GM19463 (cell line): ENCODE measurements around the gene CRISPLD2.

Experiments
- ATAC-seq: cut with Tn5 transposase; IDR thresholded peaks from one replicate; pipeline ENCODE4 v1.9.1; 2021; ENCODE audit warnings: mild to moderate bottlenecking, moderate library complexity; ENCODE audit not compliant: unreplicated experiment

The CRISPLD2 gene

GRCh38 chr16:84819644-84820304 lies at the start of gene CRISPLD2:
Gene CRISPLD2, plus strand, starts transcription at chr16:84819985. Its CDS starts 18,511 bp downstream, at chr16:84838496.
- peak; percentile 75 for ATAC-seq

- ATAC-seq: no peak
Observed at GRCh38 chr16:84773312-84773711, 46.5 kb upstream of the CRISPLD2 start.

- ATAC-seq: no peak
Observed at GRCh38 chr16:84774810-84775209, 45.0 kb upstream of the CRISPLD2 start.

- no peak for ATAC-seq
Observed at GRCh38 chr16:84775262-84775810, 44.4 kb upstream of the CRISPLD2 start.

GRCh38 chr16:84777435-84777834 lies 42.4 kb upstream of the CRISPLD2 start:
- ATAC-seq: no peak

GRCh38 chr16:84778720-84779119 lies 41.1 kb upstream of the CRISPLD2 start:
- ATAC-seq: no peak

- no peak for ATAC-seq
Observed at GRCh38 chr16:84780063-84780462, 39.7 kb upstream of the CRISPLD2 start.

GRCh38 chr16:84780544-84781376 lies 39.0 kb upstream of the CRISPLD2 start:
- no peak for ATAC-seq

- no peak for ATAC-seq
Observed at GRCh38 chr16:84782846-84783245, 36.9 kb upstream of the CRISPLD2 start.

- no peak for ATAC-seq
Observed at GRCh38 chr16:84785843-84786581, 33.8 kb upstream of the CRISPLD2 start.

- ATAC-seq: no peak
Observed at GRCh38 chr16:84786605-84787262, 33.1 kb upstream of the CRISPLD2 start.

GRCh38 chr16:84787263-84787622 lies 32.5 kb upstream of the CRISPLD2 start:
- no peak for ATAC-seq

GRCh38 chr16:84788920-84789391 lies 30.8 kb upstream of the CRISPLD2 start:
- ATAC-seq: no peak

GRCh38 chr16:84789431-84789830 lies 30.4 kb upstream of the CRISPLD2 start:
- no peak for ATAC-seq

- ATAC-seq: no peak
Observed at GRCh38 chr16:84790301-84790700, 29.5 kb upstream of the CRISPLD2 start.

GRCh38 chr16:84791088-84791487 lies 28.7 kb upstream of the CRISPLD2 start:
- ATAC-seq: no peak

GRCh38 chr16:84791501-84791900 lies 28.3 kb upstream of the CRISPLD2 start:
- ATAC-seq: no peak

- no peak for ATAC-seq
Observed at GRCh38 chr16:84794186-84794585, 25.6 kb upstream of the CRISPLD2 start.

GRCh38 chr16:84794626-84795025 lies 25.2 kb upstream of the CRISPLD2 start:
- no peak for ATAC-seq

- ATAC-seq: no peak
Observed at GRCh38 chr16:84795329-84796053, 24.3 kb upstream of the CRISPLD2 start.
